Measurements from ENCODE around the gene MAPK6. TPM values are rescaled to one million over a fixed set of nuclear protein-coding genes. Genes with fewer than 3 reads are reported as not detected.
"Not testable (repeated sequence)": the region's sequence is repeated elsewhere in the genome, so short reads cannot be mapped to it uniquely, and the experiment has no call there.

Gene MAPK6
- polyA plus RNA-seq, 1 donor from 2014 or later: 140 TPM

DNA sequence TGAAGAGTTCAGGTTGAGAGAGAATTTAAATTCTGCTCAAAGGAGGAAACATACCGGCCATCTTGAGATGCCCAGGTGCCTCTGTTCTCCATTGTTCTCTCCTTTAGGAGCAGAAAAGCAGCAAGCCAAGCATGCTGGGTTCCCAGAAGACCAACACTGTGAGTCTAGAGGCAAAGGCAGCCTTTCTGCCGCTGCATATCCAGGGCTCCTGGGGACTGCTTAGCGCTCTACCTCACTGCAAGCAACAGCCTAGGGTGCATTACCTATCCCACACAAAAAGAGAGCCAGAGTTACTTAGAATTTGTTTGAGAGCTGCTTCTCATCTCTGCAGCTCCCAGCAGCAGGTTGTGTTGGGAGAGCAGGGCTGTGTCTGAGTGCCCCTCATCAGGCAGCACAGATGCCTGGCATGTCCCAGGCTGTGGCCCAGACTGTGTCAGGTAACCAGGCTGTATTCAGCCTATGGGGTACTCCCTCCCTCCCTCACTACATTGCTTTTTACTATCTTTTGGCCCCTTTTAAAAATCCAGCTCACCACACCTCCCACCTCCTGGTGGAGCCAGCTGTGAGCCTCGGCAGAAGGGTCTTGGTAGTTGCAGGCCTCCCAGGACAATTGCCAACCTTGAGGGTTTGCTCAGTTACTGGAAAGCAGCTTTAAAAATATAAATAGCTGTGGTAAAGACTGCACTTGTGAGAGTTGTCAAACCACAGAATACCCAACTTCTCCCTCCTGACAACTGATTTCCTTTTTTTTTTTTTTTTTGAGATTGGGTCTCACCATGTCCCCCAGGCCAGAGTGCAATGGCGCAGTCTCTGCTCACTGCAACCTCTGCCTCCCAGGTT, 63.4 kb downstream of the MAPK6 start:
- TF ChIP-seq, protein P1, sequence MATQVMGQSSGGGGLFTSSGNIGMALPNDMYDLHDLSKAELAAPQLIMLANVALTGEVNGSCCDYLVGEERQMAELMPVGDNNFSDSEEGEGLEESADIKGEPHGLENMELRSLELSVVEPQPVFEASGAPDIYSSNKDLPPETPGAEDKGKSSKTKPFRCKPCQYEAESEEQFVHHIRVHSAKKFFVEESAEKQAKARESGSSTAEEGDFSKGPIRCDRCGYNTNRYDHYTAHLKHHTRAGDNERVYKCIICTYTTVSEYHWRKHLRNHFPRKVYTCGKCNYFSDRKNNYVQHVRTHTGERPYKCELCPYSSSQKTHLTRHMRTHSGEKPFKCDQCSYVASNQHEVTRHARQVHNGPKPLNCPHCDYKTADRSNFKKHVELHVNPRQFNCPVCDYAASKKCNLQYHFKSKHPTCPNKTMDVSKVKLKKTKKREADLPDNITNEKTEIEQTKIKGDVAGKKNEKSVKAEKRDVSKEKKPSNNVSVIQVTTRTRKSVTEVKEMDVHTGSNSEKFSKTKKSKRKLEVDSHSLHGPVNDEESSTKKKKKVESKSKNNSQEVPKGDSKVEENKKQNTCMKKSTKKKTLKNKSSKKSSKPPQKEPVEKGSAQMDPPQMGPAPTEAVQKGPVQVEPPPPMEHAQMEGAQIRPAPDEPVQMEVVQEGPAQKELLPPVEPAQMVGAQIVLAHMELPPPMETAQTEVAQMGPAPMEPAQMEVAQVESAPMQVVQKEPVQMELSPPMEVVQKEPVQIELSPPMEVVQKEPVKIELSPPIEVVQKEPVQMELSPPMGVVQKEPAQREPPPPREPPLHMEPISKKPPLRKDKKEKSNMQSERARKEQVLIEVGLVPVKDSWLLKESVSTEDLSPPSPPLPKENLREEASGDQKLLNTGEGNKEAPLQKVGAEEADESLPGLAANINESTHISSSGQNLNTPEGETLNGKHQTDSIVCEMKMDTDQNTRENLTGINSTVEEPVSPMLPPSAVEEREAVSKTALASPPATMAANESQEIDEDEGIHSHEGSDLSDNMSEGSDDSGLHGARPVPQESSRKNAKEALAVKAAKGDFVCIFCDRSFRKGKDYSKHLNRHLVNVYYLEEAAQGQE (IDR thresholded peaks at IDR 0.05; ENCODE audit: borderline replicate concordance): no peak
- TF ChIP-seq, protein P2, sequence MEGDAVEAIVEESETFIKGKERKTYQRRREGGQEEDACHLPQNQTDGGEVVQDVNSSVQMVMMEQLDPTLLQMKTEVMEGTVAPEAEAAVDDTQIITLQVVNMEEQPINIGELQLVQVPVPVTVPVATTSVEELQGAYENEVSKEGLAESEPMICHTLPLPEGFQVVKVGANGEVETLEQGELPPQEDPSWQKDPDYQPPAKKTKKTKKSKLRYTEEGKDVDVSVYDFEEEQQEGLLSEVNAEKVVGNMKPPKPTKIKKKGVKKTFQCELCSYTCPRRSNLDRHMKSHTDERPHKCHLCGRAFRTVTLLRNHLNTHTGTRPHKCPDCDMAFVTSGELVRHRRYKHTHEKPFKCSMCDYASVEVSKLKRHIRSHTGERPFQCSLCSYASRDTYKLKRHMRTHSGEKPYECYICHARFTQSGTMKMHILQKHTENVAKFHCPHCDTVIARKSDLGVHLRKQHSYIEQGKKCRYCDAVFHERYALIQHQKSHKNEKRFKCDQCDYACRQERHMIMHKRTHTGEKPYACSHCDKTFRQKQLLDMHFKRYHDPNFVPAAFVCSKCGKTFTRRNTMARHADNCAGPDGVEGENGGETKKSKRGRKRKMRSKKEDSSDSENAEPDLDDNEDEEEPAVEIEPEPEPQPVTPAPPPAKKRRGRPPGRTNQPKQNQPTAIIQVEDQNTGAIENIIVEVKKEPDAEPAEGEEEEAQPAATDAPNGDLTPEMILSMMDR (IDR thresholded peaks at IDR 0.05; ENCODE audit: poor library complexity, severe bottlenecking): no peak
- TF ChIP-seq EZH2 (IDR thresholded peaks at IDR 0.05; ENCODE audit: borderline replicate concordance, insufficient read depth, low read length, poor library complexity, severe bottlenecking): no peak
- TF ChIP-seq RAD21 (conservative IDR thresholded peaks at IDR 0.05): no peak
- TF ChIP-seq POLR2AphosphoS5 (IDR thresholded peaks at IDR 0.05): no peak
- TF ChIP-seq SMC3 (conservative IDR thresholded peaks at IDR 0.05; ENCODE audit: poor library complexity): no peak
- no peak for TF ChIP-seq EP300 (conservative IDR thresholded peaks at IDR 0.05; ENCODE audit: poor library complexity, severe bottlenecking)
- TF ChIP-seq MXI1 (conservative IDR thresholded peaks at IDR 0.05; ENCODE audit: poor library complexity, severe bottlenecking): no peak
- TF ChIP-seq TAF1 (IDR thresholded peaks at IDR 0.05; ENCODE audit: low read depth): no peak
- H2AFZ ChIP-seq (ENCODE audit: low read depth, low read length): no peak overlapping the region
- H3K4me3 ChIP-seq (ENCODE audit: low read length): no peak overlapping the region

DNA sequence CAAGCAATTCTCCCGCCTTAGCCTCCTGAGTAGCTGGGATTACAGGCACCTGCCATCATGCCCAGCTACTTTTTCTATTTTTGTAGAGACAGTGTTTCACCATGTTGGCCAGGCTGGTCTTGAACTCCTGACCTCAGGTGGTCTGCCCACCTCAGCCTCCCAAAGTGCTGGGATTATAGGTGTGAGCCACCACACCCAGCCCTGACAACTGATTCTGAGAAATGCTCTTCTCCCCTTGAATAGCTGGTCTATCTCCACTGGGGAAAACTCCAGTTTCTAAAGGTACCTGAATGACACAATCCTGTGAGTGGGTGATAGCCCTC, 64.0 kb downstream of the MAPK6 start:
- not testable (repeated sequence) for H2AFZ ChIP-seq (ENCODE audit: low read depth, low read length); H3K27me3 ChIP-seq (ENCODE audit: insufficient read depth, low read depth, low read length); H3K36me3 ChIP-seq (ENCODE audit: insufficient read depth, low read length); H3K4me2 ChIP-seq (ENCODE audit: low read length); H3K79me2 ChIP-seq (replicated peaks; ENCODE audit: insufficient read depth, low read length); H3K27ac ChIP-seq (ENCODE audit: low read length); H3K9me2 ChIP-seq (ENCODE audit: insufficient read depth, low read length); H3K9ac ChIP-seq (ENCODE audit: low read length); H3K4me3 ChIP-seq (ENCODE audit: low read length); H3F3A ChIP-seq (ENCODE audit: insufficient read depth, low read length, poor library complexity, severe bottlenecking); H3K9me3 ChIP-seq (ENCODE audit: low read length); H4K20me1 ChIP-seq (ENCODE audit: insufficient read depth)

More for the DNA sequence above, 63.4 kb downstream of the MAPK6 start:
- Histone ChIP-seq H3F3A (ENCODE audit: insufficient read depth, low read length, poor library complexity, severe bottlenecking) (no peaks in the 10 kb centered on the region), H3K27ac (ENCODE audit: low read length) (no peak overlapping the region), H3K79me2 (replicated peaks; ENCODE audit: insufficient read depth, low read length) (no peaks in the 10 kb centered on the region), H3K27me3 (ENCODE audit: insufficient read depth, low read depth, low read length) (no peaks in the 10 kb centered on the region), H4K20me1 (ENCODE audit: insufficient read depth) (no peaks in the 10 kb centered on the region), H3K9me2 (ENCODE audit: insufficient read depth, low read length) (no peaks in the 10 kb centered on the region), H3K36me3 (ENCODE audit: insufficient read depth, low read length) (no peaks in the 10 kb centered on the region), H3K9ac (ENCODE audit: low read length) (no peak overlapping the region), H3K4me2 (ENCODE audit: low read length) (no peak overlapping the region), H3K9me3 (ENCODE audit: low read length) (no peaks in the 10 kb centered on the region)

All from neural cell (in vitro differentiated cells).